Esophagus (tissue), 2 donors: ENCODE data around the gene SPATA20. TPM values are rescaled to one million over a fixed set of nuclear protein-coding genes. Genes with fewer than 3 reads are reported as not detected.

Source experiments
- H3K27ac ChIP-seq, 2 donors: one replicate each; pipeline ENCODE4 v1.5.1; 2013; ENCODE audit warnings: low read depth in 2 of 2, mild to moderate bottlenecking in 2 of 2, inconsistent platforms in 1 of 2, low read length in 1 of 2, moderate library complexity in 1 of 2
- H3K27me3 ChIP-seq, 2 donors: one replicate each; pipeline ENCODE4 v1.6.1; 2013; ENCODE audit warnings: low read length in 2 of 2, control low read depth in 1 of 2, mild to moderate bottlenecking in 1 of 2; ENCODE audit not compliant: insufficient read depth in 2 of 2, control insufficient read depth in 1 of 2
- H3K36me3 ChIP-seq, 2 donors: one replicate each; pipeline ENCODE4 v1.6.1; 2013; ENCODE audit warnings: low read length in 1 of 2; ENCODE audit not compliant: control insufficient read depth in 2 of 2, insufficient read depth in 2 of 2
- H3K4me1 ChIP-seq, 2 donors: one replicate each; pipeline ENCODE4 v1.6.1; 2013; ENCODE audit warnings: low read length in 1 of 2; ENCODE audit not compliant: control insufficient read depth in 2 of 2, insufficient read depth in 2 of 2
- H3K4me3 ChIP-seq, 2 donors: one replicate each; pipeline ENCODE4 v1.5.1; 2013; ENCODE audit warnings: low read length in 2 of 2, mild to moderate bottlenecking in 2 of 2, low read depth in 1 of 2, moderate library complexity in 1 of 2
- H3K9me3 ChIP-seq, 2 donors: one replicate each; pipeline ENCODE4 v1.6.1; 2013; ENCODE audit warnings: mild to moderate bottlenecking in 2 of 2, low read depth in 1 of 2, low read length in 1 of 2, moderate library complexity in 1 of 2; ENCODE audit not compliant: control insufficient read depth in 2 of 2, insufficient read depth in 1 of 2
- WGBS, 2 donors: extraction: QIAGEN DNeasy Blood & Tissue Kit; methylation state at CpG; one replicate each; pipeline ENCODE4 v1.1.7; 2013; 5-methylcytosine and 5-hydroxymethylcytosine counted together
- polyA plus RNA-seq, 2 donors: library from polyadenylated mRNA; stranded (reverse); fragments of 200-250 nt; gene quantifications; one replicate each; pipeline ENCODE4 v1.2.3, GENCODE V29; 2013
- donor health status: healthy with polysubstance abuse.
- donor health status: Bipolar disorder and iron deficiency.

Gene SPATA20
- polyA plus RNA-seq, result 10 to 100 TPM; 11.5 to 26.7 TPM

GRCh38 chr17:50547035-50547735, at the start of gene SPATA20:
SPATA20 (plus strand) TSS chr17:50547174; CDS start chr17:50547209, 35 bp downstream.
- peak within 1 kb of the TSS; percentile 50 to 72 for H3K27ac ChIP-seq
- peaks cover 14 to 15% of the 10 kb centered on the region in 2 donors for H3K4me1 ChIP-seq
- no peaks in the 10 kb centered on the region for H3K27me3 ChIP-seq
- peaks cover 0 to 9% of the 10 kb centered on the region in 2 donors for H3K36me3 ChIP-seq
- WGBS, 2 donors, result 2 to 4% methylated on average over 22 to 42 of the region's 42 CpGs
- H3K4me3 ChIP-seq, result peak within 1 kb of the TSS; percentile 56 to 67
- H3K9me3 ChIP-seq, result no peaks in the 10 kb centered on the region

GRCh38 chr17:50498021-50498874, 48.7 kb upstream of the SPATA20 start:
- Histone ChIP-seq H3K9me3 (no peaks in the 10 kb centered on the region), H3K4me3 (no peak overlapping the region), H3K27ac (peak overlapping the region; percentile 28 to 73), H3K4me1 (no peaks in the 10 kb centered on the region), H3K36me3 (no peaks in the 10 kb centered on the region), H3K27me3 (no peaks in the 10 kb centered on the region)
- 61% methylated on average over 7 of the region's 7 CpGs for WGBS, 2 donors

DNA sequence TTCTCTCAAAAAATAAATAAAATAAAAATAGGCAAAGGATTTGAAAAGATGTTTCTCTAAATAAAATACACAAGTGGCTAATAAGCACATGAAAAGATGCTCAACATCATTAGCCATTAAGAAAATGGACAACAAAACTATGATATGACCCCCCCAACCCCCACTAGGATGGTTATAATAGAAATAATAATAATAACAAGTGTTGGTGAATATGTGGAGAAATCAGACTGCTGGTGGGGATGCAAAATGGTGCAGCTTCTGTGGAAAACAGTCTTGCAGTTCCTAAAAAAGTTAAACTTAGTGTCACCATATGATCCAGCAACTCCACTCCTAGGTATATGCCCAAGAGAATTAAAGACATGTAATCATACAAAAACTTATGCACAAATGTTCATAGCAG, 47.7 kb upstream of the SPATA20 start:
- Histone ChIP-seq H3K36me3 (no peaks in the 10 kb centered on the region), H3K4me3 (no peak overlapping the region), H3K9me3 (no peaks in the 10 kb centered on the region), H3K27ac (no peak overlapping the region), H3K4me1 (no peaks in the 10 kb centered on the region), H3K27me3 (no peaks in the 10 kb centered on the region)

DNA sequence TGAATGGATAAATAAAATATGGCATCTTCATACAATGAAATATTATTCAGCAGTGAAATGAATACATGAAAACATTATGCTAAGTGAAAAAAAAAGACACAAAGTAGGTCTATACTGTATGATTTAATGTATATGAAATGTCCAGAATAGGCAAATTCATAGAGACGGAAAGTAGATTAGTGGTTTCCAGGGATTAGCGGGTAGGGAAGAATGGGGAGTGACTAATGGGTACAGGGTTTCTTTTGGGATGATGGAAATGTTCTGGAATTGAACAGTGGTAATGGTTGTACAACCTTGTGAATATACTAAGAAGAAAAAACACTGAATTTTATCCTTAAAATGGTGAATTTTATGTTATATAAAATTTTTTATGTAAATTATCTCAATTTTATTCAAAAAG, 47.3 kb upstream of the SPATA20 start:
- H3K36me3 ChIP-seq, result no peaks in the 10 kb centered on the region
- H3K9me3 ChIP-seq, result no peaks in the 10 kb centered on the region
- 97 to 98% methylated on average over 2 of the region's 2 CpGs for WGBS, 2 donors
- H3K4me3 ChIP-seq, result no peak overlapping the region
- H3K4me1 ChIP-seq, result no peaks in the 10 kb centered on the region
- no peaks in the 10 kb centered on the region for H3K27me3 ChIP-seq
- no peak overlapping the region for H3K27ac ChIP-seq

DNA sequence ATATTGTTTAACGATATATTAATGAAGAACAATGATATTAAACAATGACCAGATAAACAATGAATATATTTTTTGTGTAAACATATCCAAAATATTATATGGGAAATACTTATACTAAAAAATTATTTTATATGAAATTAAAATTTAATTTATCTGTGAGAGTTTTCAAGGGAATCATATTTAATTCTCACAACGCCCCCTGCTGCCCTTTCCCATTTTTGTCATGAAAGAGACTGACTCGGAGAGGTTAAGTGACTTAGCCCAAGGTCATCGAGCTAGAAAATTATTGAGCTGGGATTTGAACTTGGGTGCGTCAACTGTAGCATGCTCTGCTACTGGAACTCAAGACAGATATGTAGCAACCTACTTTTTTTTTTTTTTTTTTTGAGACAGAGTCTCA, 45.9 kb upstream of the SPATA20 start:
- no peak overlapping the region for H3K4me3 ChIP-seq
- H3K27ac ChIP-seq, result no peak overlapping the region
- peaks cover 0 to 3% of the 10 kb centered on the region in 2 donors for H3K4me1 ChIP-seq
- no peaks in the 10 kb centered on the region for H3K36me3 ChIP-seq
- H3K9me3 ChIP-seq, result no peaks in the 10 kb centered on the region
- H3K27me3 ChIP-seq, result no peaks in the 10 kb centered on the region
- WGBS, 2 donors, result 29 to 37% methylated on average over 5 of the region's 5 CpGs

- Histone ChIP-seq H3K9me3 (no peaks in the 10 kb centered on the region), H3K27me3 (no peaks in the 10 kb centered on the region), H3K27ac (no peak overlapping the region), H3K4me1 (peaks cover 0 to 3% of the 10 kb centered on the region in 2 donors), H3K36me3 (no peaks in the 10 kb centered on the region), H3K4me3 (no peak overlapping the region)
- WGBS, 2 donors, result 83 to 88% methylated on average over 9 of the region's 9 CpGs
Observed at GRCh38 chr17:50502301-50502990, 44.5 kb upstream of the SPATA20 start.

DNA sequence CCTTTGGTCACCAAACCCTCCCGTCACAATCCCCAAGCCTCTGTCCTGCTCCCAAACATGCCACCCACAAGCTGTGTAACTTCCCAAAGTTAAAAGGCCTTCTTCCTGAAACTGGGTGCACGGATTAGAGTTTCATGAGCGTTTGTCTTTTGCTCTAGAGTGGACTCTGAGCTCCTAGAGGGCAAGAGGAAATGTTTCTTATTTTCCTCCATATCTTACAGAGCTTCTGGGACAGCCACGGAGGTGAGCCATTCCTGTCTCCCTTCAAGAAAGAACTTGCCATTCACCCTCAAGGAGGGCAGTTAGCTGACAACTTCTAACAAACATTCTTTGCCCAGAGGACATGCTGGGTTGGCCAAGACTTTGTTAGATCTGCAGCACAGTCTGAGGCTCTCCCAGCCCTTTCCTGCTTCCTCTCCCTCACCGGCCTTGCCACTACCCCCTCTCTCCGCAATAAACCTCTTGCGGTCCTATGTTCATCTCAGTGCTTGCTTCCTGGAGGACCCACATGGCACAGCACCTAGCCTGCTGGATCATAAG, 41.3 kb upstream of the SPATA20 start:
- Histone ChIP-seq H3K4me3 (no peak overlapping the region), H3K36me3 (no peaks in the 10 kb centered on the region), H3K27ac (no peak overlapping the region), H3K9me3 (no peaks in the 10 kb centered on the region), H3K27me3 (no peaks in the 10 kb centered on the region), H3K4me1 (peaks cover 0 to 6% of the 10 kb centered on the region in 2 donors)
- 40 to 45% methylated on average over 7 of the region's 7 CpGs for WGBS, 2 donors

DNA sequence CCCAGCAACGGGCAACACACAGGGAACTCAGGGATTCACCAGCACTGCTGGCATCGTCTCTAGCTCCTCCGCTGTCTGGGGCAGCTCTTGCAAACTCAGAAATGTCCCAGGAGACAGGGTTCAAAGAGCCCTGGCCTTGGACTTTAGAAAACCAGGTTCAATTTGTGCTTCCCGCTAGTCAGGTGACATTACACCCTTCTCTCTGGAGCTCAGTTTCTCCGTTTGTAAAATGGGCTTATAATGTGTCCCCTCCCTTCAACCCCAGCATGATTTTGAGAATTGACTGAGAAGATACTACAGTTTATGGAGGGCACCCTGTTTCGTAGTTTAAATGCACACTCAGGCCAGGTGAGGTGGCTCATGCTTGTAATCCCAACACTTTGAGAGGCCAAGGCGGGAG, 40.7 kb upstream of the SPATA20 start:
- no peaks in the 10 kb centered on the region for H3K9me3 ChIP-seq
- H3K4me1 ChIP-seq, result peaks cover 0 to 6% of the 10 kb centered on the region in 2 donors
- H3K4me3 ChIP-seq, result no peak overlapping the region
- H3K27ac ChIP-seq, result no peak overlapping the region
- no peaks in the 10 kb centered on the region for H3K36me3 ChIP-seq
- no peaks in the 10 kb centered on the region for H3K27me3 ChIP-seq
- WGBS, 2 donors, result 76% methylated on average over 7 of the region's 7 CpGs

- 11% methylated on average over 54 to 66 of the region's 66 CpGs for WGBS, 2 donors
- H3K27me3 ChIP-seq, result no peaks in the 10 kb centered on the region
- peaks cover 0 to 6% of the 10 kb centered on the region in 2 donors for H3K4me1 ChIP-seq
- H3K27ac ChIP-seq, result peak within 1 kb of the TSS in 1 of 2 donors; percentile 35
- no peaks in the 10 kb centered on the region for H3K36me3 ChIP-seq
- peak within 1 kb of the TSS; percentile 53 to 55 for H3K4me3 ChIP-seq
- H3K9me3 ChIP-seq, result no peaks in the 10 kb centered on the region
Observed at GRCh38 chr17:50507871-50508572, 39.0 kb upstream of the SPATA20 start, which contains the start of gene MYCBPAP. MYCBPAP (plus strand) TSS chr17:50508439; CDS start chr17:50508675, 236 bp downstream.
